ENCODE data around the gene GZMH.

DNA sequence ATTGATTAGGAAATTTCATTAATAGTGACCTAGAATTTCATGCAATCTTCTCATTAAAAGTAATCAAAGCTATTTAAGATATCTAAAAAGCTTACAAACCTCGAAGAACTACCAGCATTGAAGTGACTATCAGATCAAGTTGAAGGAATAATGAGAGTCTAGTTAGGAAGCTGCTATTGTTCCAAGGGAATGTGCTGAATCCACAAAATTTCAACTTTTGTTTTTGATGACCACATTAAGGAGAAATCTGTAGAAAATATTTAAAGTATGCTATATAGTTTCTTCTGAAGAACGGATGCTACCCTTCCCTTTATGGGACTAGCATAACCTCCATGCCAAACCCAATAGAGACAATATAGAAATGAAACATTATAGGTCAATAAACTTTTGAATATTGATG lies 30.9 kb downstream of the GZMH start:
- no peak for TF ChIP-seq POLR2A (IDR thresholded peaks at IDR 0.05)
- TF ChIP-seq, protein P1, sequence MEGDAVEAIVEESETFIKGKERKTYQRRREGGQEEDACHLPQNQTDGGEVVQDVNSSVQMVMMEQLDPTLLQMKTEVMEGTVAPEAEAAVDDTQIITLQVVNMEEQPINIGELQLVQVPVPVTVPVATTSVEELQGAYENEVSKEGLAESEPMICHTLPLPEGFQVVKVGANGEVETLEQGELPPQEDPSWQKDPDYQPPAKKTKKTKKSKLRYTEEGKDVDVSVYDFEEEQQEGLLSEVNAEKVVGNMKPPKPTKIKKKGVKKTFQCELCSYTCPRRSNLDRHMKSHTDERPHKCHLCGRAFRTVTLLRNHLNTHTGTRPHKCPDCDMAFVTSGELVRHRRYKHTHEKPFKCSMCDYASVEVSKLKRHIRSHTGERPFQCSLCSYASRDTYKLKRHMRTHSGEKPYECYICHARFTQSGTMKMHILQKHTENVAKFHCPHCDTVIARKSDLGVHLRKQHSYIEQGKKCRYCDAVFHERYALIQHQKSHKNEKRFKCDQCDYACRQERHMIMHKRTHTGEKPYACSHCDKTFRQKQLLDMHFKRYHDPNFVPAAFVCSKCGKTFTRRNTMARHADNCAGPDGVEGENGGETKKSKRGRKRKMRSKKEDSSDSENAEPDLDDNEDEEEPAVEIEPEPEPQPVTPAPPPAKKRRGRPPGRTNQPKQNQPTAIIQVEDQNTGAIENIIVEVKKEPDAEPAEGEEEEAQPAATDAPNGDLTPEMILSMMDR (IDR thresholded peaks at IDR 0.05) = no peak

All from ovary (tissue), 3 donors.